Hypothalamus (tissue), 51 donors: ENCODE data around the gene MOB1A.
A peak's percentile ranks its signal among the peaks of the same experiment; 100 is the strongest.
"Not testable (repeated sequence)": the region's sequence is repeated elsewhere in the genome, so short reads cannot be mapped to it uniquely, and the experiment has no call there.

Source experiments
- DNase-seq, 51 donors: peaks; one replicate each; lab custom pipeline; 2025; lab: John Stamatoyannopoulos, UW

The MOB1A gene

DNA sequence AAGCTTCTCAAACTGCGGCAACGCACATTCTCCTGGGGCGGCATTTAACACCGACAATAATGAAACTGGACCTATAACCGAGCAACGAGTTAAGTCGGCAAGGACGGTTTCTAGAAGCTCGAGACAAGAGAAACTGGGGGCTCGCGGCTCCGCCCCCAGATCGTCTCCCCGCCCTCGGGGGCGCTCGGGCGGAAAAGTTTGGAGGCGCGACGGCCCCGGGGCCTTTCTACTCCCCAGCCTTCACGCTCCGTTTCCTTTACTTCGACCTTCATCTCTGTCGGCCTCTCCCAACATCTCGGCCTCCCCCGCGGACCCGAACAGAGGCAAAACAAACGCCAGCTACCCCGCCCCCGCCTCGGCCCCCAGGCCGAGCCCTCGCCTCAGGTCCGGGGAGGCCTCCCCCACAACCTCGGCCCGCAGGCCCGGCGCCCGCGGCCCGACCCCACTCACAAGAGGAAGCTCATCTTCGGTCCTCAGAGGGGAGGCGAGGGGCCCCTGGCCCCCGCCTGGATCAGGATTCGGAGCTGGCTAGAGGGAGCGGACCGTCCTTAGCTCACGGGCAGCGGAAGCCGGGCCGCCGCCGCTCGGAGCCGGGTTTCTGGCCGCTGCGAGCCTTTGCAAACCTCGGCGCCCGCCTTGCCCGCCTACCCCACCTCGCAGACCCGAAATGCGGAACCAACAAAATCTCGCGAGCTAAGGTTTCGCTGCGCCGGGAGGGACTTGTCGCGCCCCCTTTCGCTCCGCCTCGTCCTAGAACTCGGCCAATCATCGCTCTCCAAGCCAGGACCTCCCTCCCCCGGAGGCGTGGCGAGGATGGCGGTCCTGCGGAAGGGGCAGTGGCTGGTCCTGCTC lies at the start of gene MOB1A:
Gene MOB1A, minus strand, starts transcription at position 669 of the 852 bp plus-strand sequence. Its CDS starts 205 bp downstream, at position 464.
- peak; percentile 71 to 99 (median 94) for DNase-seq

DNA sequence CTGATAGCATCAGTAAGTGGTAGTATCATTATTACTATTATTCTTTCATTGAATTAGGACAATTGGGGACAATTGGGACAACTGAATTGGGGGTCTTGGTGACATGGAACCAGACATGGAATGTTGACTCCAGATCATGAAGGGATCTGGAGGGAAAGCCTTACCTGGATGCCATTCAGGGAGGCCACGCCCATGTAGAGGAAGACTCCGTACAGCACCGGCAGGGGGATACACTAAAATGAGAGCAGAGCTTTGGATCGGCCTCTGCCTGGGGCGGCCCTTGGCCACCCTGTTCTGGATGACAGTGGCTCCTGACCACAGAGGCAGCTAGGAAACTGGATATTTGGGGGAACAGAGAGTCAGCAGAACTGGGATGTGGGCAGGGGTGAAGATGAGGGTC lies 49.0 kb upstream of the MOB1A start:
- no peak for DNase-seq

DNA sequence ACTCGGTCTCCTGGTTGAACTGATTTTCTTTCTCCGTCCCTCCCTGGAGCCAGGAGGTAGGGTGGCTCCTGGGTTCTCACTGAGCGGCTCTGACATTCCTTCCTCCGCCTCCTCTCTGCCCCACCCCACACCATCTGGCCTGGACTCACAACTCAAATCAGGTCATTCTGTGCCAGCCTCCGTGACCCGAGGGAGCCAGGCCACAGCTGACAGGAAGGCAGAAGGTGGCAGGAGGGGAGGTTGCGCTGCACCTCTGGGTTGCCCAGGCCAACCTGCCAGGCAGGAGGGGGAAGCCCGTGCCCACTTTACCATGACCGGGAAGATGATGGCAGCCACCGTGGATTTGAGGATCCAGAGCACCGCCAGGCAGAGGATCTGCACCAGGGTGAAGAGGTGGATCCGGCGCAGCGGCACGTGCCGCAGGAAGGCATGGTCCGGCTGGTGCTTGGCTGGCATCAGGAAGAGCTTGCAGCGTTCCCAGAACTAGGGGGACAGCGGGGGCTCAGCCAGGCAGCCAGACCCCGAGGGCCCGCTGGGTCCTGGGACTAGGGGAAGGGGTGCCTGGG lies 48.1 kb upstream of the MOB1A start:
- no peak for DNase-seq

DNA sequence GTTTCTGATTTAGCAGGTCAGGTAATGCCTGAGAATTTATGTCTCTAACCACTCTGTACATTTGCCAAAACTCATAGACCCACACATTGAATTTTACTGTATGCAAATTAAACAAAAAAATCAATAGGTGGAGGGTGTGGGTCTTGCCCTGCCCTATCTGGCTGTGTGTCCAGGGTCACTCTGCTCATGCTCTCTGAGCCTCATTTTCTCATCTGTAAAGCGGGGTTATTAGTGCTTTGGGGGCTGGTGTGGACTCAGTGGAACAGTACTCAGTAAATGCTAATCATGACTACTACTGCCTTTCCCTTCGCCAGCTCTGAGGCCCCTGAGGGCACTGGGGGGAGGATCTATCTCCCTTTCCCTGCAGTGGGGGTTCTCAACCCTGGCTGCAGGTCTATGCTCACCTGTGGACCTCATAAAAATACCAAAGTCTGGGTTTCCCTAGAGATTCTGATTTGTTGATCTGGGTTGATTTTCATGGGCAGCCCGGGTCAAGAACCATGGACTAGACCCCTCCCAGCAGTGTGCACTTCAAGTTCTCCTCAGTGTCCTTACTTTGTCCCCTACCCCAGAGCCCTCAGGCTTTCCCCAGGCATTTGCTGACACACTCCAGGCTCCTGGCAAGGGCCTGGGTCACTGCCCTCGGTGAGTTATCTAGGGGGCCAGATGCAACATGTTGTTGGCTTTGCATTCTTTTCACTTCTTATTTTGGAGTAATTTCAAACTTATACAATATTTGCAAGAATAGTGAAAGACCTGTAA lies 47.2 kb upstream of the MOB1A start:
- no peak for DNase-seq

DNA sequence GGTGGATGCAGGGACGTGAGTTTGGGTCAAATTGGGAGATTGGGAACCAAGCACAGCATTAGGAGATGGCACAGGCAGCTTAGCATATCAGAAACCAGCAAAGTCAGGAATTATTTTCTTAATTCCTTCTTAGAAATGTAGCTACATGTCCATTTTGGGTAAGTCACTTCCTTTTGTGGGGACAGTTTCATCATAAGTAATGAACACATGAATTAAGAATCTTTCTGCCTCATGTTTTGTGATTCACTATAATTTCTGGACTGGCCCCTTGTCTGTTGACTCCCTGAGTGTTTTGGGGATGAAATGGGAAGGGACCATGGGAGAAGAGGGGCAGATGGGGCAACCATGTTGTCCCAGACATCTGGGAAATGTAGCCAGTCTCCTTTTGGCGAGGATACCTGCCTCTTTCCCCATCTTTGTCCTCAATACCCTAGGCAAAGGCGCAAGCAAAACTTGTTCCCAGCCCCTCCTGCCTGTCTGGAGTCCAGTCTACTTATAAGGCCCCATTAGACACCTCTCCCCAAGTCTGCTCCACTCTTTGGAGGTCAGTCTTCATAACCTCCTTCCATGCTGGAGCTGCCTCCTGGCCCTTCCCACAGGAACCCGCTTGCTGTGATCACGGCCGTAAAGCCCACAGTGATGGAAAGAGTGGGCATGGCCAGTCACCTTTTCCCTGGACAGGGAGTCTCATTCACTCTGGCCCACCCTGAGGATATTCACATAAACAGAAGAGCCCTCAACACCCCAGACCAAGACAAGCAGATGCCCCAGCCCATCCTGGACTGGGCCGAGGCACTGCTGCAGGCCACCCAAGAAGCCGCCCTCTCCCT lies 45.5 kb upstream of the MOB1A start:
- no peak for DNase-seq

DNA sequence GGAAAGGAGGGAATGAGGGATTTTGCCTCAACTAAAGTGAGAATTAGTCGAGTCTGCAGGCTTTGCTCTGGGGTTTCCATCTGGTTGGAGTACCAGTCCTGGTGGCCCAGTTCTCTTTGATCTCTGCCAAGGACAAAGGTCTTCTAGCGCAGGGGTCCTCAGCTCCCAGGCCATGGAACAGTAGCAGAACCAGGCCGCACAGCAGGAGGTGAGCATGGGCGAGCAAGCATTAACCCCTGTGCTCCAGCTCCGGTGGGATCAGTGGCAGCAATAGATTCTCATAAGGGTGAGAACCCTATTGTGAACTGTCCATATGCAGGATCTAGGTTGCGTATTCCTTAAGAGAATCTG lies 43.6 kb upstream of the MOB1A start:
- no peak for DNase-seq

DNA sequence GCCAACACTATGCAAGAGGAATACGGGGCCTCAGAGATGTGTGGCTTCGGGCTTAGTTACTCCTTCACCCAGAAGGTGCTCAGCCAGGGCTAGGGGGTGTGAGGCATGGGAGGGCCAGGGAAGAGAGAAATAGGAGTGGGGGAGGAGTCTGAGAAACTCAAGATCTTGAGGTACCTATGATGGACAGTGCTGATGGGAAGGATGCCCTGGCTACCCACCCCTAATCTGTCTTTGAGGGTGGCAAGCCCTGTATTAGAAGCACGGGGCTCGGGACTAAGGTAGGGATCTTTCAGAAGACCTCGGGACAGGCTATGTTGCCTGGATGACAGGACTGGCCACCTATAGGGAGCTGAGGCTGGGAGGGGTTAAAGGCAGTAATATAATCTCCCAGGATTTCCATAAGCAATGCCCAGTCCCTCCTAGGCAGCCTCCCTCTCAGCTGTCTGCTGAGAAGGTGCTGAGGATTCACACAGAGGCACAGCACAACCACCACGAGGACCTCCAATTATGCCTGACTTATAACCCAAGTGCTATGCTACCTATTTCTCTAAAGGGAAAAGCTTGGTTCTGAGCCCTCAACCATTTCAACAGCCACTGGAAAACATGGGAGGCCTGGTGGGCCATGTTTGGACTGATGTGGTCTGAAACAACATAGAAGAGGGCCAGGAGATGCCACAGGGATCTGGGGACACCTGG lies 43.1 kb upstream of the MOB1A start:
- no peak for DNase-seq

DNA sequence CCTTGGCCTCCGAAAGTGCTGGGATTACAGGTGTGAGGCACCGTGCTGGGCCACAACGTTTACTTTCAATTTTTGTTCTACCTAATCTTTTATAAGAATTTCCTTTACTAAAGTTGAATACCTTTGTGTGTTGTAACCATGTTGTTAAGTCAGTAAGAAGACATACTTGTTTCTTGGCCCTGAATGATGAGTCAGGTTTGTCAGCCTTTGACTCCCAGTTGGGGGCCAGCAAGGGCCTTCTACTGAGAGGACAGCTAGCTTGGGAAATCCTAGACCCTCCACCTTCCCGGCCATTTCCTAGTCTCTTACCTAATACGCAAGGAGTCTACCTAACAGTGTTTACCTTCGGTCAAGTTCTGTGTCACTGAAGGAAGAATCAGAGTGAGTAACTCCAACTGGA lies 42.4 kb upstream of the MOB1A start:
- DNase-seq = no peak

DNA sequence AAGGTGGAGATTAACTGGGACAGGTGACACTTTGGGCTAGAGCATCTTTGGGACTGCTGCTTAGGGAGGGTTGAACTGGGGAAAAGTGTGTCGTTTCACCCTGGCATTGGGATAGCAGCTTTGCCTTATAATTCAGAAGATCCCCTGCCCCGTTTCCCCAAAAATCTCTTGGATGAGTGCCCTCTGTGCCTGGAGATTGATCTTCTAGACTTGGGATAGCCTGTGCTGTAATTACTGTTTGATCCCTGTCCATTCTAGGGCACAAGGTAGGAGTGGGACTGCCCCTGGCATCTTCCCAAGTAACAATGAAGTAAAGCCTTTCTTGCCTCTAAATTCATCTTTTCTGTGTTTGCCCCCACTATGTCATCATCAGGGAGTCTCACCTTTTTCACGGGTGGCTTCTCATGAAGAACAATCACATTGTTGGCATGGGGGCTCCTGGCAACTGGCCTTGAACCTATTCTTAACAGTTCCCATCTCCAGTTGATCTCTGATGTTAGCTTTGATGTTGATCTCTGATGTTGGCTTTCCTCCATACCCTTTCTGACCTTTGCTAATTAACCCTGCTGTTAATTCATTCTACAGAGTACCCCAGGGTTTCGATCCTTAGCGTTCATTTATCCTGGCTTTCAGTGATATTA lies 41.3 kb upstream of the MOB1A start:
- DNase-seq = no peak

DNA sequence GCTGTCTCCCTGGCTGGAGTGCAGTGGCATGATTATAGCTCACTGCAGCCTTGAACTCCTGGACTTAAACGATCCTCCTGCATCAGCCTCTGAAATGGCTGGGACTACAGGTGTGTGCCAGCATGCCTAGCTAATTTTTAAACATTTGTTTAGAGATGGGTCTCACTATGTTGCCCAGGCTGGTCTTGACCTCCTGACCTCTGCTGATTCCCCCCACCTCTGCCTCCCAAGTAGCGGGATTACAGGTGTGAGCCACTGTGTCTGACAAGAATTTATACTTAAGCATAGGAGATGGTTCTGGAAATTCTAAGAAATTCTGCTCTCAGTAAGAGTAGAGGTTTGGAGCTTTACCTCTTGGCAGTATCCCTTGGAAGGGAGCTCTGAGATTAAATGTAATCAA lies 38.0 kb upstream of the MOB1A start:
- DNase-seq = no peak

DNA sequence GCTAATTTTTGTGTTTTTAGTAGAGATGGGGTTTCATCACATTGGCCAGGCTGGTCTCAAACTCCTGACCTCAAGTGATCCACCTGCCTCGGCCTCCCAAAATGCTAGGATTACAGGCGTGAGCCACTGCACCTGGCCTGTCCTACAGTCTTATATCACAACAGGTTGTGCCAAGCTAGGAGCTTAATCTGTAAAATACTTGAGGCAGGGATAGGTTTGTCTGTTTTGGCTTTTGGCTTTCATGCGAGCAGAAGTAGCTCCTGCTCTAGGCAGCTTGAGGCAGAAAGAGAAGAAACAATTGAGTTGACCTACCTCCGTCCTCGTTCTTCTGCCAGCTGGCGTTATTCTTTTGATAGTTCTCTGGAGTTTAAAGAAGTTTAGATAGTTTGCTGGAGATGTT lies 37.1 kb upstream of the MOB1A start:
- DNase-seq = not testable (repeated sequence)

DNA sequence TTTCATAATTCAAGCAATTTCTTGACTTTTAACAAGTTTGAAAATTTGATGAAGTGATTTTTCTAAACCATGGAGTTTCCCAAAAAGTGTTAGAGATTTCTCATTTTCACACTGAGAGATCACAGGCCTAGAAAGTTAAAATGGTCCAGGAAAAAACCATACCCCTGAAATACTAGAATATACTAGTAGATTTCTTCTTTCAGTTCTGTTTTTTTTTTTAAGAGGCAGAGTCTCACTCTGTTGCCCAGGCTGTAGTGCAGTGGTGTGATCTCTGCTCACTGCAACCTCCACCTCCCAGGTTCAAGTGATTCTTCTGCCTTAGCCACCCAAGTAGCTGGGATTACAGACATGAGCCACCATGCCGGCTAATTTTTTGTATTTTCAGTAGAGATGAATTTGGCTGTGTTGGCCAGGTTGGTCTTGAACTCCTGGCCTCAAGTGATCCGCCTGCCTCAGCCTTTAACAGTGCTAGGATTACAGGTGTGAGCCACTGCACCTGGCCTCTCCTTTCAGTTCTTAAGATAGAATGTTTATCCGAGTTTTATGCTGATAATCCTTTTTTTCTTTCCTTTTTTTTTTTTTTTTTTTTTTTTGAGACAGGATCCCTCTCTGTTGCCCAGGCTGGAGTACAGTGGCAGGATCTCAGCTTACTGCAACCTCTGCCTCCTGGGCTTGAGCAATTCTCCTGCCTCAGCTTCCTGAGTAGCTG lies 34.2 kb upstream of the MOB1A start:
- no peak for DNase-seq

DNA sequence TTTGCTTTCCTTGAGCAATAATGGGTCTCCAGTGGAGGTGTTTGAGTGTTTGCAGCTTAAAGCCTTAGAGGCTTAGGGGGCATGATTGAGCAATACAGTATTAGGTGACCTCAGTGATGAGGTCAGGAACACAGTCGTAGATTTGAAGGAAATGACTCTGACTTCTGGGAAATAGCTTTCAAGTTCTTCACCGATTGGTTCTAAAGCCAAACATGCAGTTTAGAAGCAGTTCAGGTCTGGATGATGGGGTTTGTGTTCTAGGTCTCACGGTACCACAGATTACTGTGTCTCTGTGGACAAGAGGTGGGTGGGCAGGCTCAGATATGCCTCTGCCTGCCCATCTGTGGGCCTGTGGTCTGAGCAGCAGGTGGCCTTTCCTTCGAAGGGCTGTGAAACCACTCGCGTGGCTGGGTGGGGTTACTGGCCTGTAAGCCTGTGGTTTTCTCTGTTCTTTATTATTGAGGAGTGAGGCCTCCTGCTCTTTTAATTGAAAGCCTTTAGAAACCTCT lies 27.6 kb upstream of the MOB1A start:
- no peak for DNase-seq

DNA sequence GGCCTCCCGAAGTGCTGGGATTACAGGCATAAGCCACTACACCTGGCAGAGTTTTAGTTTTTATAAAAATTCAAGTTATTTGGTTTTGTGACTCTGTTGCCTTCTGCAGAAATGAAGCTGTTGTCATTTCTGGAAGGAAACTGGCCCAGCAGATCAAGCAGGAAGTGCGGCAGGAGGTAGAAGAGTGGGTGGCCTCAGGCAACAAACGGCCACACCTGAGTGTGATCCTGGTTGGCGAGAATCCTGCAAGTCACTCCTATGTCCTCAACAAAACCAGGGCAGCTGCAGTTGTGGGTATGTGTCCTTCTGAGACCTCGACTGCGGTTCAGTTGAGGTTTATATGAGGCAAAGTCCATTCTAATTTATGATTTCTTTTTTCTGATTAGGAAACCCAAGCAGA lies 26.9 kb upstream of the MOB1A start:
- DNase-seq = no peak

DNA sequence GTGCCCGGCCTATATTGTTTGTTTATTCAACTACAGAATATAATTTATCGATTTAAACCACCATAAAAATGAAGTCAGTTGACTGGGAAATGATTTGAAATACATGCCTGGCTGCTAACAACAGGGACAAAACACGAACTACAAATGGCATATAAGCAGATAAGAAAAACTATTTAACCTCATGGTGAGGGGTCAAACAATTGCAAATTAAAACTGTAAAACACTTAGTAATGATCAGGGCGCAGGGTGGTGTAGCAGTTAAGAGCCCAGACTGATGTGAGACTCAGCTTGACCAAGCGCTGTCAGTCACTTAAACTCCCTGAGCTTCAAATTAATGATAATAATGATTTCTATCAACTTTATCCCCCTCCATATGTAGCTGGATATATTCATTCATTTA lies 26.4 kb upstream of the MOB1A start:
- no peak for DNase-seq

DNA sequence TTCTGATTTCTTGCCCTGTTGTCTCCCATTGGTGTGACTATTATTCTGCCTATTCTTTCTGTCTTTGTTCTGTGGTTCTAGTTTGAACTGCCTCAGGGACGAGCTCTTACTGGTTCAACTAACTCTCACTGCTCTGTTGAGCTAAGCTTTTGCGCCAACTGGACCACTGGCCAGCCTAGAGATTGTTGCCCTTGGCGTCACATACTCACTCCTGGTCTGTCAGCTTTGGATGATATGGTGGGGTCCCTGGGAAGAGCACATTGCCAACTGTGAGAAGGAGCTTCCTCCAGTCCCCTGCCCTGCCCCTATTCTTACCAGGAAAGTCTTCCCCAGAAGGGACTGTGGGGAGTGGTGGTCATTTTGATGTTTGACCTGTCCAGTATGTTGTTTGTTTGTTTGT lies 25.8 kb upstream of the MOB1A start:
- DNase-seq = no peak

DNA sequence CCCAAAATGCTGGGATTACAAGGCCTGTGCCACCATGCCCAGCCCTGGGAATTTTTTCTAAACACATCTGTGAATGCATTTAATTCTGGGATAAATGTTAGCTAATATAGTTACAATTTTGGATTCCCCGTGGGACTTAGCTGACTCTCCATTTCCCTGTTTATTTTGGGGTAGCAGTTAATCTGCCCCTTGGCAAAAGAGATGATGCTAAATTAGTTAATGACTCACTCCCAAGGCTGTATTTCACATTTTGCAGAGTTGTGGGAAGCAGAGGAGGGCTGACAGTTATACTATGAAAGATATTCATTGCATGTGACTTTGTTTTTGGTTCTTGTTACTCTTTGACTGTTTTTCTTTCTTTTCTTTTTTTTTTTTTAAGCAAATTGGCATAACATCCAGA lies 22.9 kb upstream of the MOB1A start:
- DNase-seq = no peak

DNA sequence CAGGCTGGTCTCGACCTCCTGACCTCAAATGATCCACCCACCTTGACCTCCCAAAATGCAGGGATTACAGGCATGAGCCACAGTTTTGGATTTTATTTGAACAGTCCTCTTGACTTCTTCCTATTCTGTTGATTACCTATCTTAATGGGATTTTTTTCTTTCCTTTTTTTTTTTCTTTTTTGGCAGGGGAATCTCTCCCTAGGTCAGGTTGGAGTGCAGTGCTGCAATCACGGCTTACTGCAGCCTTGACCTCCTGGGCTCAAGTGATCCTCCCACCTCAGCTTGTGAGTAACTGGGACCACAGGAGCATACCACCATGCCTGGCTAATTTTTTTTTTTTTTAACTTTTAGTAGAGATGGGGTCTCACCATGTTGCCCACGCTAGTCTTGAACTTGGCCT lies 22.5 kb upstream of the MOB1A start:
- DNase-seq = no peak

DNA sequence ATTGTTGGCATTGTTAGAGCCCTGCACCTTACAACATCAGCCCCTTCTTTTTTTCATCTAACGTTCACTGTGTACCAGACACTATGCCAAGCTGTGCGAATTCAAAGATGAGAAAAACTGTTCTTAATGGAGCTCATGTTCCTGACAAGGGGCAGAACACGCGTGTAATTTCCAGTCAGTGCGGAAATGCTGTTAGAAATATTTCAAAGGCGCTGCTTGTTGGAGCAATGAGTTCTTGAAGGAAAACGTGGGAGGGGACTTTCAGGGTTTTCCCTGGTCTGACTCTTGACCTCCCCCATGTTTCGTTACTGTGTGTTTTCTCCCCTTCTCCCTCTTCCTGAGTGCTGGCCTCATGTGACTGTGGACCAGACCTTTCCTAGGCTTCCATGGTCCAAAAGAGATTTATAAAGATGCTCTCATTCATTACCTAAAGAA lies 21.2 kb upstream of the MOB1A start:
- peak in 1 of 51 donors; percentile 38 for DNase-seq
